CD4-positive, alpha-beta T cell (primary cell): Measurements from ENCODE around the gene CRYL1. TPM values are rescaled to one million over a fixed set of nuclear protein-coding genes. Genes with fewer than 3 reads are reported as not detected.

ENCODE experiments used
- ATAC-seq: fragments of 200-7000 bp; cut with Tn5 transposase; one replicate; pipeline ENCODE4 v1.10.0; 2022; ENCODE audit warnings: mild to moderate bottlenecking; ENCODE audit not compliant: poor library complexity
- CTCF ChIA-PET: fragments of 350-600 bp; sonication (Branson Sonifier 250); formaldehyde crosslinking; loops from one replicate; lab custom pipeline; 2021; ENCODE audit warnings: antibody characterized with exemption, inconsistent platforms; lab: Charles Lee
- POLR2A ChIA-PET: fragments of 350-600 bp; sonication (Branson Sonifier 250); formaldehyde crosslinking; loops from one replicate; lab custom pipeline; 2021; ENCODE audit warnings: antibody characterized with exemption, inconsistent platforms; lab: Charles Lee
- DNase-seq, 14 experiments: peaks; one replicate each; pipeline ENCODE4 v3.0.0-alpha.2; 2013 to 2020; ENCODE audit warnings: mixed read lengths in 2 of 14
- H3K27ac ChIP-seq, 2 donors: one replicate each; pipeline versions ENCODE4 v1.5.1 to v1.7.0; 2013; ENCODE audit warnings: low read length in 2 of 2, low read depth in 1 of 2, mild to moderate bottlenecking in 1 of 2
- H3K27me3 ChIP-seq, 2 experiments: 1 replicate in 1 of 2; 2 replicates in 1 of 2; pipeline versions ENCODE4 v1.6.1 to v1.7.0; 2013; ENCODE audit warnings: low read length in 2 of 2, control low read depth in 1 of 2, mild to moderate bottlenecking in 1 of 2, moderate library complexity in 1 of 2; ENCODE audit not compliant: insufficient read depth in 2 of 2, control insufficient read depth in 1 of 2
- H3K36me3 ChIP-seq: one replicate; pipeline ENCODE4 v1.6.1; 2013; ENCODE audit warnings: low read length, control low read depth; ENCODE audit not compliant: insufficient read depth
- H3K4me1 ChIP-seq: one replicate; pipeline ENCODE4 v1.6.1; 2013; ENCODE audit warnings: low read length, control low read depth; ENCODE audit not compliant: insufficient read depth
- H3K4me3 ChIP-seq: one replicate; pipeline ENCODE4 v1.5.1; 2013; ENCODE audit warnings: mild to moderate bottlenecking, low read length, moderate library complexity
- H3K9me3 ChIP-seq, 2 experiments: 1 replicate in 1 of 2; 2 replicates in 1 of 2; pipeline versions ENCODE4 v1.6.1 to v1.7.0; 2013; ENCODE audit warnings: low read length in 2 of 2, mild to moderate bottlenecking in 2 of 2, control low read depth in 1 of 2, moderate library complexity in 1 of 2; ENCODE audit not compliant: control insufficient read depth in 1 of 2, insufficient read depth in 1 of 2
- H3K27ac Mint-ChIP-seq: one replicate; pipeline ENCODE4 v1.8.0; 2020; ENCODE audit warnings: mixed read lengths
- H3K27me3 Mint-ChIP-seq: one replicate; pipeline ENCODE4 v1.8.0; 2021; ENCODE audit warnings: mixed read lengths
- H3K36me3 Mint-ChIP-seq: one replicate; pipeline ENCODE4 v1.8.0; 2021; ENCODE audit warnings: low read depth, mixed read lengths
- H3K4me1 Mint-ChIP-seq: one replicate; pipeline ENCODE4 v1.8.0; 2021; ENCODE audit warnings: low read depth, mixed read lengths
- H3K4me3 Mint-ChIP-seq: one replicate; pipeline ENCODE4 v1.8.0; 2020; ENCODE audit warnings: mild to moderate bottlenecking, mixed read lengths
- H3K9me3 Mint-ChIP-seq: one replicate; pipeline ENCODE4 v1.8.0; 2020; ENCODE audit warnings: mixed read lengths
- CTCF ChIP-seq: fragments of 200-600 bp; IDR thresholded peaks from one replicate; pipeline ENCODE4 v1.8.0; 2022; ENCODE audit warnings: antibody characterized with exemption, mild to moderate bottlenecking
- intact Hi-C, 2 experiments: fragments of 100-400 bp; cut with DNase I in 1 of 2; cut with micrococcal nuclease in 1 of 2; formaldehyde crosslinking; loops; one replicate each; pipeline versions ENCODE4 v1.15.1 to v1.9.0; 2023 to 2025; cut with DNase I, micrococcal nuclease
- total RNA-seq, 174 experiments: library from RNA in 2 of 174; stranded (reverse) in 2 of 174; gene quantifications; one replicate each; pipeline ENCODE4 v1.2.3 and lab custom pipeline; 2021 to 2026

Gene CRYL1
- total RNA-seq, 2 experiments from 2014 or later = 7.9 to 8.0 TPM

GRCh38 chr13:20477394-20477793 lies 48.3 kb downstream of the CRYL1 start:
- no peak overlapping the region for H3K4me3 Mint-ChIP-seq
- no peaks in the 10 kb centered on the region for H3K36me3 ChIP-seq
- H3K4me1 ChIP-seq = peaks cover 33% of the 10 kb centered on the region
- peaks cover 4% of the 10 kb centered on the region for H3K36me3 Mint-ChIP-seq
- ATAC-seq = no peak
- intact Hi-C loops = loop anchor here in 1 of 2 experiments (2.0 to 5.0 kb wide), 3 partner anchors 65 to 295 kb away; partner anchors contain the start of genes EEF1AKMT1 and IL17D
- peak overlapping the region; percentile 99 for H3K27ac Mint-ChIP-seq
- no peak overlapping the region for H3K27ac ChIP-seq
- H3K9me3 Mint-ChIP-seq = no peaks in the 10 kb centered on the region
- POLR2A ChIA-PET = interaction anchor here (0.6 to 2.2 kb wide), 5 partner anchors 22 to 471 kb away, joined by 3 to 26 read pairs (median 14); no protein-coding TSS in a partner anchor
- H3K9me3 ChIP-seq = no peaks in the 10 kb centered on the region
- no peak for DNase-seq
- no peak for TF ChIP-seq CTCF
- peaks cover 60% of the 10 kb centered on the region for H3K4me1 Mint-ChIP-seq
- CTCF ChIA-PET = interaction anchor here (1.4 kb wide), 1 partner anchor 9 kb away, joined by 3 read pairs; no protein-coding TSS in a partner anchor
- no peaks in the 10 kb centered on the region for H3K27me3 ChIP-seq
- H3K4me3 ChIP-seq = no peak overlapping the region
- no peaks in the 10 kb centered on the region for H3K27me3 Mint-ChIP-seq

GRCh38 chr13:20475927-20476691 lies 49.5 kb downstream of the CRYL1 start:
- no peak for TF ChIP-seq CTCF
- peak; percentile 48 to 93 (median 68) for DNase-seq
- no peaks in the 10 kb centered on the region for H3K9me3 ChIP-seq
- peaks cover 65% of the 10 kb centered on the region for H3K4me1 Mint-ChIP-seq
- ChIA-PET POLR2A (interaction anchor here (0.6 to 2.2 kb wide), 31 partner anchors 8 to 983 kb away, joined by 3 to 26 read pairs (median 5); partner anchors contain the start of genes CRYL1, EEF1AKMT1, IL17D and PSPC1), CTCF (interaction anchor here (0.8 to 1.5 kb wide), 4 partner anchors 10 to 279 kb away, joined by 3 to 5 read pairs (median 4); no protein-coding TSS in a partner anchor)
- H3K27me3 Mint-ChIP-seq = no peaks in the 10 kb centered on the region
- peak overlapping the region; percentile 99 for H3K27ac Mint-ChIP-seq
- H3K4me3 Mint-ChIP-seq = peak overlapping the region; percentile 86
- intact Hi-C loops = loop anchor here in 1 of 2 experiments (2.0 to 5.0 kb wide), 3 partner anchors 64 to 297 kb away; partner anchors contain the start of genes EEF1AKMT1 and IL17D
- ATAC-seq = peak; percentile 86
- peaks cover 4% of the 10 kb centered on the region for H3K36me3 Mint-ChIP-seq
- H3K4me1 ChIP-seq = peaks cover 33% of the 10 kb centered on the region
- no peaks in the 10 kb centered on the region for H3K9me3 Mint-ChIP-seq
- peak overlapping the region; percentile 42 for H3K4me3 ChIP-seq
- peak overlapping the region; percentile 63 to 64 for H3K27ac ChIP-seq
- H3K27me3 ChIP-seq = no peaks in the 10 kb centered on the region
- no peaks in the 10 kb centered on the region for H3K36me3 ChIP-seq

GRCh38 chr13:20474515-20474914 lies 51.1 kb downstream of the CRYL1 start:
- no peak overlapping the region for H3K27ac ChIP-seq
- peaks cover 33% of the 10 kb centered on the region for H3K4me1 ChIP-seq
- Mint-ChIP-seq H3K4me1 (peaks cover 60% of the 10 kb centered on the region), H3K36me3 (peaks cover 4% of the 10 kb centered on the region), H3K9me3 (no peaks in the 10 kb centered on the region), H3K27ac (peak overlapping the region; percentile 99), H3K4me3 (no peak overlapping the region), H3K27me3 (no peaks in the 10 kb centered on the region)
- H3K9me3 ChIP-seq = no peaks in the 10 kb centered on the region
- no peak overlapping the region for H3K4me3 ChIP-seq
- no peaks in the 10 kb centered on the region for H3K27me3 ChIP-seq
- no peak for TF ChIP-seq CTCF
- POLR2A ChIA-PET = no interaction called here
- intact Hi-C loops = loop anchor here in 1 of 2 experiments (5.0 kb wide), 1 partner anchor 512 kb away; no protein-coding TSS in a partner anchor
- H3K36me3 ChIP-seq = no peaks in the 10 kb centered on the region
- ATAC-seq (no peak), DNase-seq (no peak)
- CTCF ChIA-PET = no interaction called here
